Upper lobe of right lung (tissue), 1 donor: ENCODE results near the gene PRM1. TPM values are rescaled to one million over a fixed set of nuclear protein-coding genes. Genes with fewer than 3 reads are reported as not detected.

Experiments
- ATAC-seq: fragments of 200-7000 bp; cut with Tn5 transposase; one replicate; pipeline ENCODE4 v1.9.1; 2020; ENCODE audit warnings: mild to moderate bottlenecking, moderate library complexity
- DNase-seq: peaks from one replicate; pipeline ENCODE4 v3.0.0-alpha.2; 2020
- H3K27ac ChIP-seq: fragments of 200-600 bp; one replicate; pipeline ENCODE4 v1.8.0; 2022
- H3K27me3 ChIP-seq: fragments of 200-600 bp; one replicate; pipeline ENCODE4 v1.8.0; 2022; ENCODE audit warnings: mild to moderate bottlenecking
- H3K36me3 ChIP-seq: fragments of 200-600 bp; one replicate; pipeline ENCODE4 v1.8.0; 2022
- H3K4me1 ChIP-seq: fragments of 200-600 bp; one replicate; pipeline ENCODE4 v1.8.0; 2022
- H3K4me3 ChIP-seq: fragments of 200-600 bp; one replicate; pipeline ENCODE4 v1.8.0; 2022; ENCODE audit warnings: mild to moderate bottlenecking
- H3K9me3 ChIP-seq: fragments of 200-600 bp; one replicate; pipeline ENCODE4 v1.8.0; 2022
- intact Hi-C: fragments of 100-400 bp; cut with DNase I; formaldehyde crosslinking; loops from one replicate; pipeline ENCODE4 v1.11.0; 2022
- total RNA-seq: library from RNA; stranded (reverse); fragmentation: NEBNext Ultra II Directional; extraction: Animal tissue kit (Norgen Biotek cat#: 25700); gene quantifications from one replicate; pipeline ENCODE4 v1.2.1, GENCODE V29; 2021
- TF ChIP-seq, protein P1 (sequence below): fragments of 200-600 bp; IDR thresholded peaks from one replicate; pipeline ENCODE4 v1.8.0; 2022; ENCODE audit warnings: antibody characterized with exemption
- donor health status: DM: no; HTN: yes; CAD: no; lungs with severe emphysema.

The PRM1 gene
- total RNA-seq, 1 donor from 2014 or later: not detected

- Histone ChIP-seq H3K4me1 (peaks cover 11% of the 10 kb centered on the region), H3K27me3 (no peaks in the 10 kb centered on the region), H3K36me3 (peaks cover 2% of the 10 kb centered on the region), H3K27ac (no peak overlapping the region), H3K9me3 (no peaks in the 10 kb centered on the region), H3K4me3 (no peak overlapping the region)
- intact Hi-C loops: loop anchor here (5.0 kb wide), 1 partner anchor 277 kb away; no protein-coding TSS in a partner anchor
- TF ChIP-seq, protein P1, sequence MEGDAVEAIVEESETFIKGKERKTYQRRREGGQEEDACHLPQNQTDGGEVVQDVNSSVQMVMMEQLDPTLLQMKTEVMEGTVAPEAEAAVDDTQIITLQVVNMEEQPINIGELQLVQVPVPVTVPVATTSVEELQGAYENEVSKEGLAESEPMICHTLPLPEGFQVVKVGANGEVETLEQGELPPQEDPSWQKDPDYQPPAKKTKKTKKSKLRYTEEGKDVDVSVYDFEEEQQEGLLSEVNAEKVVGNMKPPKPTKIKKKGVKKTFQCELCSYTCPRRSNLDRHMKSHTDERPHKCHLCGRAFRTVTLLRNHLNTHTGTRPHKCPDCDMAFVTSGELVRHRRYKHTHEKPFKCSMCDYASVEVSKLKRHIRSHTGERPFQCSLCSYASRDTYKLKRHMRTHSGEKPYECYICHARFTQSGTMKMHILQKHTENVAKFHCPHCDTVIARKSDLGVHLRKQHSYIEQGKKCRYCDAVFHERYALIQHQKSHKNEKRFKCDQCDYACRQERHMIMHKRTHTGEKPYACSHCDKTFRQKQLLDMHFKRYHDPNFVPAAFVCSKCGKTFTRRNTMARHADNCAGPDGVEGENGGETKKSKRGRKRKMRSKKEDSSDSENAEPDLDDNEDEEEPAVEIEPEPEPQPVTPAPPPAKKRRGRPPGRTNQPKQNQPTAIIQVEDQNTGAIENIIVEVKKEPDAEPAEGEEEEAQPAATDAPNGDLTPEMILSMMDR: no peak
- ATAC-seq (peak; percentile 8), DNase-seq (no peak)
These were observed 31.7 kb downstream of the PRM1 start for GRCh38 chr16:11249233-11250061.

DNA sequence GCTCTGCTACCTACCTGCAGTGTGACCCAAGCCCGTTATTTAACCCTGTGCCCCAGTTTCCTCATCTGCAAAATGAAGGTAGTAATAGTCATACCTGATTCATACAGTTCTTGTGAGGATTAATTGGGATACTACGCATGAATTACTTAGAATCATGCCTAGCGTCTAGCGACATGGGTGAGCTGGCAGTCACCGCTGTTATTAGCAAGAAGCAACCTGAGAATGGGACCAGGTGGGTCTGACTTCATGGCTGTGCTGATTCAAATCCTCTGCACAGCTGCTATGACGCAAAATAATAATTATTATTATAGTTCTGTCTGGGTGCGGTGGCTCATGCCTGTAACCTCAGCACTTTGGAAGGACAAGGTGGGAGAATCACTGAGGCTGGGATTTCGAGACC lies 33.0 kb downstream of the PRM1 start:
- TF ChIP-seq, protein P1: no peak
- no peaks in the 10 kb centered on the region for H3K36me3 ChIP-seq
- no peak for ATAC-seq
- intact Hi-C loops: no loop called here
- no peaks in the 10 kb centered on the region for H3K9me3 ChIP-seq
- H3K4me1 ChIP-seq: peaks cover 3% of the 10 kb centered on the region
- no peak for DNase-seq
- no peak overlapping the region for H3K4me3 ChIP-seq
- no peak overlapping the region for H3K27ac ChIP-seq
- H3K27me3 ChIP-seq: no peaks in the 10 kb centered on the region

DNA sequence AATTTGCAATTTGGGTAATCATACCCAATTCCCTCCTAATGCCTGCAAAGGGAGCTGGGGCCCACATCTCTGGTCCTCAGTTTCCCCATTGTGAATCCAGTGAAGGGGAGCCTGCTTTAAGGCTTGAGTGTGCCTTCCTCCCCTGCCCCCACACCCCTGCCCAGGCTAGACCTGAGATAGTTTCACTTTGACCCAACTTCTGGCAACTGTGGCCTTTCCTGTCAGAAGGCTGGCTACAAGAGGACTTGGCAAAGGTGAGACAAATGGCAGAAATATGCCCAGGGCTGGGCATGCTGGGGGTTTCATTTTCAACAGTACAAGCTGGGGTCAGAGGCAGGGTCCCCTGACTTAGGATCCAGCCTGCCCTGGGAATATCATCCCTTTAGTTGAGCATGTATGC lies 35.1 kb downstream of the PRM1 start:
- Histone ChIP-seq H3K9me3 (no peaks in the 10 kb centered on the region), H3K27ac (no peak overlapping the region), H3K36me3 (no peaks in the 10 kb centered on the region), H3K4me3 (no peak overlapping the region), H3K27me3 (no peaks in the 10 kb centered on the region), H3K4me1 (no peaks in the 10 kb centered on the region)
- TF ChIP-seq, protein P1: no peak
- ATAC-seq: no peak
- DNase-seq: no peak
- intact Hi-C loops: no loop called here

- Histone ChIP-seq H3K4me1 (no peaks in the 10 kb centered on the region), H3K9me3 (no peaks in the 10 kb centered on the region), H3K4me3 (no peak overlapping the region), H3K36me3 (no peaks in the 10 kb centered on the region), H3K27me3 (no peaks in the 10 kb centered on the region), H3K27ac (no peak overlapping the region)
- ATAC-seq (no peak), DNase-seq (no peak)
- intact Hi-C loops: no loop called here
- TF ChIP-seq, protein P1: no peak
These were observed 35.9 kb downstream of the PRM1 start for GRCh38 chr16:11245222-11245737.

DNA sequence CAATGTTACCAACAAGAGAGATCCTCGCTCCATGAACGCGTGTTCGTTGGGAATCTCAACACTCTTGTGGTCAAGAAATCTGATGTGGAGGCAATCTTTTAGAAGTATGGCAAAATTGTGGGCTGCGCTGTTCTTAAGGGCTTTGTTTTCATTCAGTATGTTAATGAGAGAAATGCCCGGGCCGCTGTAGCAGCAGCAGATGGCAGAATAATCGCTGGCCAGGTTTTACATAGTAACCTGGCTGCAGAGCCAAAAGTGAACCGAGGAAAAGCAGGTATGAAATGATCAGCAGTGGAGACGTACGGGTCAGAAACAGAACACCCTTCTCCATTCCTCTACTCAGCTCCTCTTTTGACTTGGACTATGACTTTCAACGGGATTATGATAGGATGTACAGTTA lies 38.5 kb downstream of the PRM1 start:
- H3K36me3 ChIP-seq: no peaks in the 10 kb centered on the region
- intact Hi-C loops: no loop called here
- H3K9me3 ChIP-seq: no peaks in the 10 kb centered on the region

More for the DNA sequence above, 38.5 kb downstream of the PRM1 start:
- Histone ChIP-seq H3K4me1 (no peaks in the 10 kb centered on the region), H3K4me3 (no peak overlapping the region), H3K27me3 (no peaks in the 10 kb centered on the region), H3K27ac (no peak overlapping the region)
- TF ChIP-seq, protein P1: no peak
- DNase-seq (no peak), ATAC-seq (no peak)
